C1 segment of cervical spinal cord (tissue), 14 donors: Measurements from ENCODE around the gene NFIL3.
"Not testable (repeated sequence)": the region's sequence is repeated elsewhere in the genome, so short reads cannot be mapped to it uniquely, and the experiment has no call there.

Experiments used
- DNase-seq, 14 donors: peaks; one replicate each; lab custom pipeline; 2025; lab: John Stamatoyannopoulos, UW

Gene NFIL3

GRCh38 chr9:91423785-91424402 is at the start of gene NFIL3:
TSS of gene NFIL3 (minus strand) at chr9:91423832. CDS start at chr9:91410734, 13,098 bp downstream.
- peak in 13 of 14 donors; percentile 31 to 87 (median 73) for DNase-seq

GRCh38 chr9:91471524-91471923 is 47.9 kb upstream of the NFIL3 start:
- not testable (repeated sequence) for DNase-seq

GRCh38 chr9:91465420-91465819 is 41.8 kb upstream of the NFIL3 start:
- DNase-seq, result no peak

- no peak for DNase-seq
Observed at GRCh38 chr9:91458906-91459305, 35.3 kb upstream of the NFIL3 start.

GRCh38 chr9:91452844-91453243 is 29.2 kb upstream of the NFIL3 start:
- no peak for DNase-seq

- DNase-seq, result no peak
Observed at GRCh38 chr9:91451431-91452270, 28.0 kb upstream of the NFIL3 start.

- DNase-seq, result no peak
Observed at GRCh38 chr9:91445135-91445534, 21.5 kb upstream of the NFIL3 start.

- DNase-seq, result no peak
Observed at GRCh38 chr9:91443994-91444392, 20.4 kb upstream of the NFIL3 start.

- DNase-seq, result no peak
Observed at GRCh38 chr9:91443321-91443993, 19.8 kb upstream of the NFIL3 start.

GRCh38 chr9:91436841-91437240 is 13.2 kb upstream of the NFIL3 start:
- no peak for DNase-seq

GRCh38 chr9:91433180-91433579 is 9.5 kb upstream of the NFIL3 start:
- DNase-seq, result peak in 1 of 14 donors; percentile 16

GRCh38 chr9:91431485-91431884 is 7.9 kb upstream of the NFIL3 start:
- DNase-seq, result no peak

- DNase-seq, result no peak
Observed at GRCh38 chr9:91429501-91429900, 5.9 kb upstream of the NFIL3 start.

- no peak for DNase-seq
Observed at GRCh38 chr9:91428927-91429351, 5.3 kb upstream of the NFIL3 start.

- no peak for DNase-seq
Observed at GRCh38 chr9:91428436-91428835, 4.8 kb upstream of the NFIL3 start.

- no peak for DNase-seq
Observed at GRCh38 chr9:91427873-91428272, 4.2 kb upstream of the NFIL3 start.

- peak in 1 of 14 donors; percentile 44 for DNase-seq
Observed at GRCh38 chr9:91426123-91426745, 2.6 kb upstream of the NFIL3 start.

- no peak for DNase-seq
Observed at GRCh38 chr9:91425271-91425670, 1.6 kb upstream of the NFIL3 start.

GRCh38 chr9:91424403-91425176 is 958 bp upstream of the NFIL3 start:
- peak; percentile 11 to 84 (median 58) for DNase-seq

- DNase-seq, result peak in 12 of 14 donors; percentile 31 to 75 (median 54)
Observed at GRCh38 chr9:91422758-91423711, 597 bp downstream of the NFIL3 start.
